GM12874 (cell line): ENCODE measurements around the gene KLF16.

Experiments
- CTCF ChIP-seq: IDR thresholded peaks from 2 replicates; pipeline ENCODE4 v1.5.1; 2011; ENCODE audit warnings: low read depth, mild to moderate bottlenecking, control low read depth, low read length, moderate library complexity; ENCODE audit not compliant: insufficient read depth

KLF16 gene

GRCh38 chr19:1907563-1908363 is 44.4 kb upstream of the KLF16 start:
- no peak for TF ChIP-seq CTCF

- no peak for TF ChIP-seq CTCF
These were observed 43.7 kb upstream of the KLF16 start for GRCh38 chr19:1906985-1907562.

- TF ChIP-seq CTCF = no peak
These were observed 42.5 kb upstream of the KLF16 start for GRCh38 chr19:1905863-1906375.

- no peak for TF ChIP-seq CTCF
These were observed 41.9 kb upstream of the KLF16 start, which contains the start of the genes ADAT3 and SCAMP4 for GRCh38 chr19:1905110-1905862. Gene ADAT3, plus strand, starts transcription at chr19:1905399. Its CDS starts 6,649 bp downstream, at chr19:1912048. Gene SCAMP4, plus strand, starts transcription at chr19:1905399. Its CDS starts 9,621 bp downstream, at chr19:1915020.

- TF ChIP-seq CTCF = no peak
These were observed 41.4 kb upstream of the KLF16 start for GRCh38 chr19:1904860-1905109.

GRCh38 chr19:1902923-1903322 is 39.5 kb upstream of the KLF16 start:
- no peak for TF ChIP-seq CTCF

- no peak for TF ChIP-seq CTCF
These were observed 38.6 kb upstream of the KLF16 start for GRCh38 chr19:1901940-1902404.
